Fibroblast of mammary gland (primary cell): ENCODE results near the gene FABP1.

Source experiments
- DNase-seq: peaks from one replicate; pipeline ENCODE4 v3.0.0-alpha.2; 2010; ENCODE audit warnings: low read depth
- H3K4me3 ChIP-seq: 2 replicates; pipeline ENCODE4 v1.5.1; 2011; ENCODE audit warnings: low read depth, mild to moderate bottlenecking, low read length, moderate library complexity; ENCODE audit not compliant: control insufficient read depth
- CTCF ChIP-seq: conservative IDR thresholded peaks from 2 replicates; pipeline ENCODE4 v1.5.1; 2011; ENCODE audit warnings: low read depth, low read length, inconsistent platforms; ENCODE audit not compliant: control insufficient read depth, insufficient read depth

Gene FABP1

GRCh38 chr2:88148929-88149438 is 21.1 kb upstream of the FABP1 start:
- DNase-seq: no peak
- H3K4me3 ChIP-seq: no peak overlapping the region
- TF ChIP-seq CTCF: no peak

GRCh38 chr2:88147145-88147544 is 19.3 kb upstream of the FABP1 start:
- no peak for DNase-seq
- H3K4me3 ChIP-seq: no peak overlapping the region
- no peak for TF ChIP-seq CTCF

- no peak for DNase-seq
- no peak overlapping the region for H3K4me3 ChIP-seq
- no peak for TF ChIP-seq CTCF
Observed at GRCh38 chr2:88146590-88146989, 18.7 kb upstream of the FABP1 start.

- DNase-seq: no peak
Observed at GRCh38 chr2:88144914-88145497, 17.1 kb upstream of the FABP1 start.

GRCh38 chr2:88144271-88144670 is 16.4 kb upstream of the FABP1 start:
- H3K4me3 ChIP-seq: no peak overlapping the region
- DNase-seq: no peak
- no peak for TF ChIP-seq CTCF

More at GRCh38 chr2:88144914-88145497, 17.1 kb upstream of the FABP1 start:
- no peak for TF ChIP-seq CTCF
- no peak overlapping the region for H3K4me3 ChIP-seq

- H3K4me3 ChIP-seq: no peak overlapping the region
- no peak for TF ChIP-seq CTCF
- DNase-seq: no peak
Observed at GRCh38 chr2:88141952-88142351, 14.1 kb upstream of the FABP1 start.

GRCh38 chr2:88139804-88140203 is 11.9 kb upstream of the FABP1 start:
- no peak for TF ChIP-seq CTCF
- H3K4me3 ChIP-seq: no peak overlapping the region
- no peak for DNase-seq
